Heart right ventricle (tissue), 16 donors: Measurements from ENCODE around the gene ALDH3B1. TPM values are rescaled to one million over a fixed set of nuclear protein-coding genes. Genes with fewer than 3 reads are reported as not detected.

ENCODE experiments used
- ATAC-seq, 8 donors: fragments of 200-7000 bp; cut with Tn5 transposase; one replicate each; pipeline ENCODE4 v1.9.1; 2020; ENCODE audit warnings: mild to moderate bottlenecking in 8 of 8, moderate library complexity in 8 of 8, moderate number of reproducible peaks in 1 of 8
- DNase-seq, 2 donors: peaks; one replicate each; pipeline ENCODE4 v3.0.0-alpha.2; 2020
- H3K27ac ChIP-seq, 10 donors: fragments of 200-600 bp; sonication (generic) in 2 of 10; one replicate each; pipeline versions ENCODE4 v1.5.0 to v1.8.0; 2020 to 2022; ENCODE audit warnings: mild to moderate bottlenecking in 3 of 10
- H3K27me3 ChIP-seq, 7 donors: fragments of 200-600 bp; one replicate each; pipeline ENCODE4 v1.8.0; 2021 to 2022; ENCODE audit warnings: mild to moderate bottlenecking in 2 of 7
- H3K36me3 ChIP-seq, 9 donors: fragments of 200-600 bp; sonication (generic) in 1 of 9; one replicate each; pipeline versions ENCODE4 v1.5.0 to v1.8.0; 2020 to 2022; ENCODE audit warnings: mild to moderate bottlenecking in 2 of 9
- H3K4me1 ChIP-seq, 9 donors: fragments of 200-600 bp; sonication (generic) in 1 of 9; one replicate each; pipeline versions ENCODE4 v1.5.0 to v1.8.0; 2020 to 2022; ENCODE audit warnings: mild to moderate bottlenecking in 4 of 9
- H3K4me3 ChIP-seq, 10 donors: fragments of 200-600 bp; sonication (generic) in 2 of 10; one replicate each; pipeline versions ENCODE4 v1.5.0 to v1.8.0; 2020 to 2022; ENCODE audit warnings: mild to moderate bottlenecking in 7 of 10, moderate library complexity in 2 of 10
- H3K9me3 ChIP-seq, 11 donors: fragments of 200-600 bp in 10 of 11; sonication (generic) in 2 of 11; one replicate each; pipeline versions ENCODE4 v1.5.0 to v1.8.0; 2013 to 2022; ENCODE audit warnings: mild to moderate bottlenecking in 2 of 11, control low read depth in 1 of 11, moderate library complexity in 1 of 11
- CTCF ChIP-seq, 9 donors: fragments of 200-600 bp; sonication (generic) in 2 of 9; IDR thresholded peaks; one replicate each; pipeline versions ENCODE4 v1.5.0 to v1.8.0; 2021 to 2022; ENCODE audit warnings: antibody characterized with exemption in 9 of 9, mild to moderate bottlenecking in 5 of 9, moderate library complexity in 1 of 9
- WGBS, 2 donors: extraction: QIAGEN DNeasy Blood & Tissue Kit; methylation state at CpG; one replicate each; pipeline ENCODE4 v1.1.7; 2013; ENCODE audit warnings: inconsistent platforms in 1 of 2; 5-methylcytosine and 5-hydroxymethylcytosine counted together
- intact Hi-C, 10 donors: fragments of 100-400 bp; cut with DNase I; formaldehyde crosslinking; loops; one replicate each; pipeline versions ENCODE4 v1.11.1 to v1.14.2; 2022
- polyA plus RNA-seq, 2 donors: library from polyadenylated mRNA; stranded (reverse); fragments of 200-250 nt; gene quantifications; one replicate each; pipeline ENCODE4 v1.2.3, GENCODE V29; 2013
- total RNA-seq, 10 donors: library from RNA; stranded (reverse); fragmentation: NEBNext Ultra II Directional in 3 of 10; extraction: Animal tissue kit (Norgen Biotek cat#: 25700) in 3 of 10; gene quantifications; one replicate each; pipeline versions ENCODE4 v1.2.1 to v1.2.4, GENCODE V29; 2021 to 2023
- donor health status: Arrhythmogenic right ventricular cardiomyopathy.
- donor health status: ischemic (EF 13 %, LVEDD 7.1; RV severe dilation, severe dysfunction).
- donor health status: healthy with polysubstance abuse.
- donor health status: DM: no; HTN: yes; CAD: no.
- donor health status: DM: no; HTN: no; CAD: no.
- donor health status: ischemic (EF 25% LVEDD 6.9; RV normal size, moderate dysfunction).
- donor health status: ischemic (EF 25% LVEDD 5.7; RV mildly dilated, moderate dysfunction).
- donor health status: healthy.
- donor health status: DM: yes; HTN: yes; CAD: no.
- donor health status: Ischemic cardiomyopathy.
- donor health status: ischemic (EF 35%, LVEDD 5.7; RV mildly dilated, moderate dysfunction).
- donor health status: nonischemic (EF 11% LVEDD 7.7; RV severe dilation, severe dysfunction).
- donor health status: DM: yes; HTN: yes; CAD: no.
- donor health status: PGD.
- donor health status: ischemic (EF 29% LVEDD 5.4; RV normal size, mild dysfunction).
- donor health status: nonischemic (EF 23%, LVEDD 6.1; RV moderate dilation, normal function).

ALDH3B1 gene
- total and polyA plus RNA-seq, 12 donors: 2.1 to 11.0 (median 4.3) TPM

GRCh38 chr11:68049509-68050370, 39.6 kb downstream of the ALDH3B1 start:
- peaks cover 0 to 6% (median 0%) of the 10 kb centered on the region in 9 donors for H3K4me1 ChIP-seq
- H3K27me3 ChIP-seq: no peaks in the 10 kb centered on the region
- no peak overlapping the region for H3K4me3 ChIP-seq
- no peak for ATAC-seq
- intact Hi-C loops: no loop called here
- DNase-seq: no peak
- WGBS, 2 donors: 89% methylated on average over 40 of the region's 40 CpGs
- no peak for TF ChIP-seq CTCF (IDR thresholded peaks at IDR 0.05)
- peaks cover 0 to 92% (median 7%) of the 10 kb centered on the region in 9 donors for H3K36me3 ChIP-seq
- H3K9me3 ChIP-seq: no peaks in the 10 kb centered on the region
- H3K27ac ChIP-seq: no peak overlapping the region

- Histone ChIP-seq H3K36me3 (peaks cover 0 to 86% (median 7%) of the 10 kb centered on the region in 9 donors), H3K4me1 (peaks cover 0 to 6% (median 0%) of the 10 kb centered on the region in 9 donors), H3K27ac (no peak overlapping the region), H3K9me3 (no peaks in the 10 kb centered on the region), H3K4me3 (no peak overlapping the region), H3K27me3 (no peaks in the 10 kb centered on the region)
- WGBS, 2 donors: 91 to 92% methylated on average over 18 of the region's 18 CpGs
- TF ChIP-seq CTCF (IDR thresholded peaks at IDR 0.05): no peak
- no peak for ATAC-seq
- intact Hi-C loops: no loop called here
- no peak for DNase-seq
Observed at GRCh38 chr11:68050371-68050841, 40.3 kb downstream of the ALDH3B1 start.

GRCh38 chr11:68051191-68052136, 41.3 kb downstream of the ALDH3B1 start:
- ATAC-seq (peak in 4 of 8 donors; percentile 12 to 39 (median 17)), DNase-seq (no peak)
- TF ChIP-seq CTCF (IDR thresholded peaks at IDR 0.05): no peak
- H3K27ac ChIP-seq: no peak overlapping the region
- H3K36me3 ChIP-seq: peaks cover 0 to 75% (median 7%) of the 10 kb centered on the region in 9 donors
- H3K9me3 ChIP-seq: no peaks in the 10 kb centered on the region
- H3K4me1 ChIP-seq: peaks cover 0 to 6% (median 0%) of the 10 kb centered on the region in 9 donors
- WGBS, 2 donors: 78 to 81% methylated on average over 14 of the region's 14 CpGs
- intact Hi-C loops: no loop called here
- H3K4me3 ChIP-seq: no peak overlapping the region
- no peaks in the 10 kb centered on the region for H3K27me3 ChIP-seq
